ENCODE results near the gene CDC37L1. TPM values are rescaled to one million over a fixed set of nuclear protein-coding genes. Genes with fewer than 3 reads are reported as not detected.

The CDC37L1 gene
- total and polyA plus RNA-seq, 12 donors = 13.4 to 58.4 (median 36.6) TPM

- H3K4me1 ChIP-seq = peaks cover 0 to 44% (median 23%) of the 10 kb centered on the region in 9 donors
- WGBS, 2 donors = 0 to 1% methylated on average over 4 of the region's 4 CpGs
- ATAC-seq (peak in 2 of 8 donors; percentile 5 to 14), DNase-seq (no peak)
- H3K36me3 ChIP-seq = no peaks in the 10 kb centered on the region
- no peak for TF ChIP-seq CTCF (IDR thresholded peaks at IDR 0.05)
- no peaks in the 10 kb centered on the region for H3K9me3 ChIP-seq
- H3K27ac ChIP-seq = peak overlapping the region; percentile 84 to 96 (median 95)
- peak overlapping the region; percentile 79 to 98 (median 95) for H3K4me3 ChIP-seq
- H3K27me3 ChIP-seq = no peaks in the 10 kb centered on the region
- intact Hi-C loops (cut with DNase I) = loop anchor here in 7 of 10 donors (5.0 to 10.0 kb wide), 6 partner anchors 54 to 356 kb away; partner anchors contain the start of genes CDC37L1 (in 4 of the 7), PLPP6 (in 3 of the 7) and RCL1 (in 2 of the 7)
These were observed 60.9 kb downstream of the CDC37L1 start for GRCh38 chr9:4740388-4740637.

GRCh38 chr9:4740638-4741364 lies 61.4 kb downstream of the CDC37L1 start, which contains the start of gene AK3:
TSS of gene AK3 (minus strand) at chr9:4741202. CDS start at chr9:4741087, 115 bp downstream.
- H3K36me3 ChIP-seq = no peaks in the 10 kb centered on the region
- ATAC-seq (peak; percentile 93 to 97 (median 95)), DNase-seq (peak; percentile 90 to 91)
- peak within 1 kb of the TSS; percentile 84 to 96 (median 95) for H3K27ac ChIP-seq
- H3K9me3 ChIP-seq = no peaks in the 10 kb centered on the region
- intact Hi-C loops (cut with DNase I) = loop anchor here in 7 of 10 donors (5.0 to 10.0 kb wide), 6 partner anchors 54 to 356 kb away; partner anchors contain the start of genes CDC37L1 (in 4 of the 7), PLPP6 (in 3 of the 7) and RCL1 (in 2 of the 7)
- H3K4me1 ChIP-seq = peaks cover 0 to 44% (median 23%) of the 10 kb centered on the region in 9 donors
- peak in 5 of 9 donors; percentile 30 to 62 (median 56) for TF ChIP-seq CTCF (IDR thresholded peaks at IDR 0.05)
- 0 to 1% methylated on average over 53 to 84 of the region's 84 CpGs for WGBS, 2 donors
- H3K27me3 ChIP-seq = no peaks in the 10 kb centered on the region
- H3K4me3 ChIP-seq = peak within 1 kb of the TSS; percentile 79 to 98 (median 95)

GRCh38 chr9:4741365-4742089 lies 62.2 kb downstream of the CDC37L1 start:
- Histone ChIP-seq H3K27me3 (no peaks in the 10 kb centered on the region), H3K27ac (peak overlapping the region; percentile 84 to 96 (median 95)), H3K4me3 (peak overlapping the region; percentile 79 to 98 (median 95)), H3K9me3 (no peaks in the 10 kb centered on the region), H3K36me3 (no peaks in the 10 kb centered on the region), H3K4me1 (peaks cover 0 to 44% (median 23%) of the 10 kb centered on the region in 9 donors)
- DNase-seq = peak; percentile 41 to 46
- intact Hi-C loops (cut with DNase I) = loop anchor here in 7 of 10 donors (1.0 to 10.0 kb wide), 7 partner anchors 53 to 357 kb away; partner anchors contain the start of genes CDC37L1 (in 4 of the 7), PLPP6 (in 4 of the 7) and RCL1 (in 2 of the 7)
- ATAC-seq = peak; percentile 35 to 76 (median 64)
- TF ChIP-seq CTCF (IDR thresholded peaks at IDR 0.05) = no peak
- 1 to 2% methylated on average over 53 to 54 of the region's 54 CpGs for WGBS, 2 donors

- peak overlapping the region; percentile 84 to 96 (median 95) for H3K27ac ChIP-seq
- H3K36me3 ChIP-seq = no peaks in the 10 kb centered on the region
- 38 to 45% methylated on average over 3 of the region's 3 CpGs for WGBS, 2 donors
- no peaks in the 10 kb centered on the region for H3K27me3 ChIP-seq
- H3K4me1 ChIP-seq = peaks cover 0 to 43% (median 23%) of the 10 kb centered on the region in 9 donors
- ATAC-seq (no peak), DNase-seq (no peak)
- no peaks in the 10 kb centered on the region for H3K9me3 ChIP-seq
- TF ChIP-seq CTCF (IDR thresholded peaks at IDR 0.05) = no peak
- peak overlapping the region; percentile 79 to 98 (median 95) for H3K4me3 ChIP-seq
- intact Hi-C loops (cut with DNase I) = loop anchor here in 7 of 10 donors (1.0 to 10.0 kb wide), 7 partner anchors 53 to 357 kb away; partner anchors contain the start of genes CDC37L1 (in 4 of the 7), PLPP6 (in 4 of the 7) and RCL1 (in 2 of the 7)
These were observed 62.9 kb downstream of the CDC37L1 start for GRCh38 chr9:4742246-4742645.

All from heart right ventricle (tissue), 16 donors.